Right lobe of liver (tissue), 6 donors: ENCODE data around the gene POLR3E. TPM values are rescaled to one million over a fixed set of nuclear protein-coding genes. Genes with fewer than 3 reads are reported as not detected.

Source experiments
- ATAC-seq, 4 donors: fragments of 200-7000 bp; cut with Tn5 transposase; one replicate each; pipeline ENCODE4 v1.9.1; 2020; ENCODE audit warnings: mild to moderate bottlenecking in 4 of 4, moderate library complexity in 4 of 4
- DNase-seq, 3 donors: peaks; one replicate each; pipeline ENCODE4 v3.0.0-alpha.2; 2020
- H3K27ac ChIP-seq, 3 donors: fragments of 200-600 bp; one replicate each; pipeline ENCODE4 v1.8.0; 2022
- H3K27me3 ChIP-seq, 2 donors: fragments of 200-600 bp; one replicate each; pipeline ENCODE4 v1.8.0; 2022
- H3K36me3 ChIP-seq, 4 donors: fragments of 200-600 bp; sonication (generic) in 1 of 4; one replicate each; pipeline versions ENCODE4 v1.5.1 to v1.8.0; 2017 to 2022; ENCODE audit warnings: control low read depth in 1 of 4
- H3K4me1 ChIP-seq, 4 donors: fragments of 200-600 bp; sonication (generic) in 1 of 4; one replicate each; pipeline versions ENCODE4 v1.5.1 to v1.8.0; 2017 to 2022; ENCODE audit warnings: control low read depth in 1 of 4
- H3K4me3 ChIP-seq, 3 donors: fragments of 200-600 bp; one replicate each; pipeline ENCODE4 v1.8.0; 2022
- H3K9me3 ChIP-seq, 4 donors: fragments of 200-600 bp; sonication (generic) in 1 of 4; one replicate each; pipeline versions ENCODE4 v1.5.1 to v1.8.0; 2017 to 2022; ENCODE audit warnings: control low read depth in 1 of 4
- POLR2A ChIP-seq: fragments of 450-650 bp; IDR thresholded peaks from one replicate; pipeline ENCODE4 v1.6.1; 2017; ENCODE audit warnings: antibody characterized with exemption, mild to moderate bottlenecking
- WGBS: methylation state at CpG from one replicate; pipeline ENCODE4 v1.1.6; 2018; ENCODE audit warnings: low coverage, low lambda C conversion rate; ENCODE audit not compliant: insufficient coverage; ENCODE audit errors: missing lambda C conversion rate; 5-methylcytosine and 5-hydroxymethylcytosine counted together
- intact Hi-C, 2 donors: fragments of 100-400 bp; cut with DNase I; formaldehyde crosslinking; loops; one replicate each; pipeline versions ENCODE4 v1.11.2 to v1.14.1; 2022
- total RNA-seq, 6 experiments: library from RNA; depleted of rRNA in 2 of 6; stranded (reverse); fragments of >200 nt in 2 of 6; fragmentation: NEBNext Ultra II Directional in 3 of 6; extraction: Animal tissue kit (Norgen Biotek cat#: 25700) in 3 of 6; gene quantifications; one replicate each; pipeline versions ENCODE4 v1.1.0 to v1.2.4, GENCODE V29; 2016 to 2023
- TF ChIP-seq, protein P1 (sequence below), 4 donors: fragments of 200-600 bp in 3 of 4; fragments of 450-650 bp in 1 of 4; IDR thresholded peaks; one replicate each; pipeline versions ENCODE4 v1.5.1 to v1.8.0; 2016 to 2022; ENCODE audit warnings: antibody characterized with exemption in 4 of 4, mild to moderate bottlenecking in 2 of 4
- donor health status: DM: no; HTN: yes; CAD: no.
- donor health status: DM: no; HTN: no; CAD: no.
- donor health status: DM: no; HTN: no; CAD: no.
- donor health status: DM: no; HTN: yes; CAD: no.
- donor health status: DM: no; HTN: yes; CAD: no.

Gene POLR3E
- total RNA-seq, 6 experiments from 2014 or later = 15.8 to 35.7 (median 26.9) TPM

DNA sequence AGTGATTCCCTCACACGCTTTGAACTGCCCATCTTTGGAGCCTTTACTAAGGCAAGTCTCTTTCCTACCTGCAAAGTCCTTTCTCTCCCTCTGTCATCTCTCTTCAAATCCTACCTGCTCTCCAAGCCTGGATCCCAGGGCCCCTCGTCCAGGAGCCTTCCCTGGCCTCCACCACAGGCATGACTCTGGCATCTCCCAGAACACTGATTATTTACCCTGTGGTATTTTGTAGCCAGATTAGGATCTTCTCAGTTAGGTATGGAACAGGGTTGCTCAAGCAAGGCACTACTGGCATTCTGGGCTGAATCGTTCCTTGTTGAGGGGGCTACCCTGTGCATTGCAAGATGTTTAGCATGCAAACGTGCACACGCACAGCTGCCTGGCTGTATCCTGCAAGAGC is 31.9 kb upstream of the POLR3E start:
- no peaks in the 10 kb centered on the region for H3K9me3 ChIP-seq
- TF ChIP-seq, protein P1, sequence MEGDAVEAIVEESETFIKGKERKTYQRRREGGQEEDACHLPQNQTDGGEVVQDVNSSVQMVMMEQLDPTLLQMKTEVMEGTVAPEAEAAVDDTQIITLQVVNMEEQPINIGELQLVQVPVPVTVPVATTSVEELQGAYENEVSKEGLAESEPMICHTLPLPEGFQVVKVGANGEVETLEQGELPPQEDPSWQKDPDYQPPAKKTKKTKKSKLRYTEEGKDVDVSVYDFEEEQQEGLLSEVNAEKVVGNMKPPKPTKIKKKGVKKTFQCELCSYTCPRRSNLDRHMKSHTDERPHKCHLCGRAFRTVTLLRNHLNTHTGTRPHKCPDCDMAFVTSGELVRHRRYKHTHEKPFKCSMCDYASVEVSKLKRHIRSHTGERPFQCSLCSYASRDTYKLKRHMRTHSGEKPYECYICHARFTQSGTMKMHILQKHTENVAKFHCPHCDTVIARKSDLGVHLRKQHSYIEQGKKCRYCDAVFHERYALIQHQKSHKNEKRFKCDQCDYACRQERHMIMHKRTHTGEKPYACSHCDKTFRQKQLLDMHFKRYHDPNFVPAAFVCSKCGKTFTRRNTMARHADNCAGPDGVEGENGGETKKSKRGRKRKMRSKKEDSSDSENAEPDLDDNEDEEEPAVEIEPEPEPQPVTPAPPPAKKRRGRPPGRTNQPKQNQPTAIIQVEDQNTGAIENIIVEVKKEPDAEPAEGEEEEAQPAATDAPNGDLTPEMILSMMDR (IDR thresholded peaks at IDR 0.05) = no peak
- TF ChIP-seq POLR2A = no peak
- 90% methylated on average over 5 of the region's 5 CpGs for WGBS
- H3K4me1 ChIP-seq = no peaks in the 10 kb centered on the region
- ATAC-seq (no peak), DNase-seq (no peak)
- no peak overlapping the region for H3K4me3 ChIP-seq
- intact Hi-C loops = no loop called here
- peaks cover 0 to 41% (median 16%) of the 10 kb centered on the region in 4 donors for H3K36me3 ChIP-seq
- H3K27me3 ChIP-seq = no peaks in the 10 kb centered on the region
- no peak overlapping the region for H3K27ac ChIP-seq

DNA sequence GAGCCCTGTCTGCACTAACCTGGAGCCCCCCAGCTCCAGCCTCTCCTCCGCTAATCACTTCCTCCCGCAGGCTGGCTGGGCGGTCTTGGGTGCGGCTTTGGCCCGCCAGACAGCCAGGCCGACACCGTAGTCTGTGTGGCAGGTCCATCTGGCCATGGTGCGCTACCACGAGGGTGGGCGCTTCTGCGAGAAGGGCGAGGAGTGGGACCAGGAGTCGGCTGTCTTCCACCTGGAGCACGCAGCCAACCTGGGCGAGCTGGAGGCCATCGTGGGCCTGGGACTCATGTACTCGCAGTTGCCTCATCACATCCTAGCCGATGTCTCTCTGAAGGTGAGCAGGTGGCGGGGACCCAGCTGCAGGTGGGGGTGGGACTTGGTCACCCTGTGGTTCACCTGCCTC is 30.7 kb upstream of the POLR3E start:
- no peak for ATAC-seq
- Histone ChIP-seq H3K9me3 (no peaks in the 10 kb centered on the region), H3K36me3 (peaks cover 0 to 41% (median 17%) of the 10 kb centered on the region in 4 donors), H3K27me3 (no peaks in the 10 kb centered on the region), H3K4me1 (no peaks in the 10 kb centered on the region), H3K27ac (no peak overlapping the region), H3K4me3 (no peak overlapping the region)
- WGBS = 100% methylated on average over 1 of the region's 19 CpGs
- TF ChIP-seq, protein P1 (IDR thresholded peaks at IDR 0.05) = no peak
- intact Hi-C loops = no loop called here
- DNase-seq = no peak

DNA sequence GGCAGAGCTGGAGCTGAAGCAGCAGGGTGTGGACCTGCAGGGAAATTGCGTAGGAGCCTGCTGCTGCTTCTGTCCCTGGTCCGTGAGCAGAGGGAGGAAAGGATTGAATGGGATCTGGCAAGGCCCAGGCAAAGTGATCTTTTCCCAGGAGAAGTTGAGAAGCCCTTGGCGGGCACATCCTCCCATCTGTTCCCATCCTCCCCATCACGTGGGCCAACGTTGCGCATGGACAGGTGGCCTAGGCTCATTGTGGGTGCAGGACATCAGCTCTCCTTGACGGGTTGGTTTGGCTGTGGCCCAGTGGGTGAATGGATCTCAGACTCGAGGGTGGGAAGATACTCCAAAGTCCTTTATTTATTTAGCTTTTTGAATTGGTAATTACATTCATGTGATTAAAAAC is 29.4 kb upstream of the POLR3E start:
- Histone ChIP-seq H3K9me3 (no peaks in the 10 kb centered on the region), H3K27ac (no peak overlapping the region), H3K4me3 (no peak overlapping the region), H3K4me1 (no peaks in the 10 kb centered on the region), H3K27me3 (no peaks in the 10 kb centered on the region), H3K36me3 (peaks cover 0 to 42% (median 20%) of the 10 kb centered on the region in 4 donors)
- DNase-seq (no peak), ATAC-seq (no peak)
- 80% methylated on average over 2 of the region's 8 CpGs for WGBS
- no peak for TF ChIP-seq POLR2A
- TF ChIP-seq, protein P1 (IDR thresholded peaks at IDR 0.05) = no peak
- intact Hi-C loops = no loop called here

DNA sequence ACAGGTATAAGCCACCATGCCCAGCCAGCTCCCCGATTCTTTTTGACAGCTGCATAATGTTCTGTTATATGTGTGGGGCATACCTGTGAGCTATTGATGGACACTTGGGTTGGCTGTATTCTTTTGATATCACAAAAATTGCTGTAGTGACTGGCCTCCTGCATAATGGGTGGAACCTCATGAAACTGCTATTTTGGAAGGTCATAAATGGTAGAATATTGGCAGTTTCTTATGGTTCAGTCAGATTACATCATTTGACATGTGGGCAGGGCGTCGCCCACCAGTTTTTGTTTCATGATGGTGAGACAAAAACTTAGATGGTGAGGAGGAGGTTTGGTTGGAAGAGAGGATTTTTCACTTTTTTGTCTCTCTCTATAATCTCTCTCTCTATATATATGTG is 26.7 kb upstream of the POLR3E start:
- Histone ChIP-seq H3K9me3 (no peaks in the 10 kb centered on the region), H3K4me1 (no peaks in the 10 kb centered on the region), H3K27me3 (no peaks in the 10 kb centered on the region), H3K36me3 (peaks cover 0 to 46% (median 25%) of the 10 kb centered on the region in 4 donors), H3K27ac (no peak overlapping the region), H3K4me3 (no peak overlapping the region)
- ATAC-seq (no peak), DNase-seq (no peak)
- intact Hi-C loops = no loop called here
- TF ChIP-seq, protein P1 (IDR thresholded peaks at IDR 0.05) = no peak
- no peak for TF ChIP-seq POLR2A
- 100% methylated on average over 1 of the region's 3 CpGs for WGBS
